Measurements from ENCODE around the gene RAD18. TPM values are rescaled to one million over a fixed set of nuclear protein-coding genes. Genes with fewer than 3 reads are reported as not detected.

Gene RAD18
- total and polyA plus RNA-seq, 2 donors (not counting 1 experiment from before 2014, with no cell fraction given), result 4.8 to 21.3 TPM

- peaks cover 0 to 6% of the 10 kb centered on the region in 2 donors for H3K4me1 ChIP-seq (ENCODE audit: control insufficient read depth in 2 of 2, insufficient read depth in 2 of 2, low read length in 2 of 2)
- no peak overlapping the region for H3K4me2 ChIP-seq (replicated peaks; ENCODE audit: low read depth, low read length, poor library complexity, severe bottlenecking)
- intact Hi-C loops (cut with micrococcal nuclease), result loop anchor here (5.0 kb wide), 1 partner anchor 316 kb away; no protein-coding TSS in a partner anchor
- no peaks in the 10 kb centered on the region for H4K20me1 ChIP-seq (ENCODE audit: control insufficient read depth, insufficient read depth, low read length, poor library complexity, severe bottlenecking)
- no peaks in the 10 kb centered on the region for H3K9me3 Mint-ChIP-seq (ENCODE audit: insufficient read depth)
- H3K27me3 ChIP-seq (replicated peaks in 1 of 4; ENCODE audit: control extremely low read depth in 1 of 4, control insufficient read depth in 3 of 4, insufficient read depth in 4 of 4, low read length in 3 of 4), result peaks cover 0 to 2% (median 0%) of the 10 kb centered on the region in 4 experiments
- DNase-seq (no peak), ATAC-seq (ENCODE audit: low read depth) (no peak)
- POLR2A ChIA-PET, result no interaction called here
- 100% methylated on average over 4 of the region's 6 CpGs for WGBS (ENCODE audit: insufficient coverage)
- no peak overlapping the region for H3K9ac ChIP-seq (ENCODE audit: low read length)
- peaks cover 0 to 3% (median 0%) of the 10 kb centered on the region in 3 donors for H3K9me3 ChIP-seq (ENCODE audit: control extremely low read depth in 1 of 3, control insufficient read depth in 2 of 3, insufficient read depth in 1 of 3, low read length in 2 of 3)
- TF ChIP-seq EZH2 (IDR thresholded peaks at IDR 0.05; ENCODE audit: borderline replicate concordance, insufficient read depth, low read depth, low read length, poor library complexity, severe bottlenecking), result no peak
- TF ChIP-seq CTCF (IDR thresholded peaks at IDR 0.05), result no peak
- H3K4me1 Mint-ChIP-seq, result peaks cover 8% of the 10 kb centered on the region
- H3K27ac Mint-ChIP-seq, result no peak overlapping the region
- peaks cover 9% of the 10 kb centered on the region for H3K27me3 Mint-ChIP-seq
- CTCF ChIA-PET, result no interaction called here
- no peaks in the 10 kb centered on the region for H3K36me3 ChIP-seq (replicated peaks in 1 of 2; ENCODE audit: control extremely low read depth in 1 of 2, control insufficient read depth in 1 of 2, extremely low read depth in 1 of 2, insufficient read depth in 2 of 2, low read length in 1 of 2)
- H2AFZ ChIP-seq (ENCODE audit: insufficient read depth, low read depth, low read length, poor library complexity, severe bottlenecking), result no peak overlapping the region
- H3K4me3 ChIP-seq (ENCODE audit: control extremely low read depth in 1 of 5, extremely low read depth in 1 of 5, insufficient read depth in 1 of 5, low read depth in 2 of 5, low read length in 4 of 5), result no peak overlapping the region
- H3K79me2 ChIP-seq (ENCODE audit: control insufficient read depth, insufficient read depth, low read length), result no peaks in the 10 kb centered on the region
- H3K27ac ChIP-seq (ENCODE audit: low read length in 2 of 2), result no peak overlapping the region
- no peak overlapping the region for H3K4me3 Mint-ChIP-seq
Observed at GRCh38 chr3:8986741-8987140, 23.5 kb upstream of the RAD18 start.

- H3K27me3 ChIP-seq (replicated peaks in 1 of 4; ENCODE audit: control extremely low read depth in 1 of 4, control insufficient read depth in 3 of 4, insufficient read depth in 4 of 4, low read length in 3 of 4), result peaks cover 0 to 8% (median 0%) of the 10 kb centered on the region in 4 experiments
- Mint-ChIP-seq H3K27ac (no peak overlapping the region), H3K4me1 (peaks cover 8% of the 10 kb centered on the region), H3K4me3 (no peak overlapping the region), H3K9me3 (ENCODE audit: insufficient read depth) (no peaks in the 10 kb centered on the region), H3K27me3 (peaks cover 11% of the 10 kb centered on the region)
- CTCF ChIA-PET, result interaction anchor here (0.8 kb wide), 1 partner anchor 15 kb away, joined by 4 read pairs; no protein-coding TSS in a partner anchor
- no peak overlapping the region for H3K4me3 ChIP-seq (ENCODE audit: control extremely low read depth in 1 of 5, extremely low read depth in 1 of 5, insufficient read depth in 1 of 5, low read depth in 2 of 5, low read length in 4 of 5)
- DNase-seq, result no peak
- no peak overlapping the region for H3K4me2 ChIP-seq (replicated peaks; ENCODE audit: low read depth, low read length, poor library complexity, severe bottlenecking)
- intact Hi-C loops (cut with micrococcal nuclease), result loop anchor here (5.0 kb wide), 1 partner anchor 316 kb away; no protein-coding TSS in a partner anchor
- no peaks in the 10 kb centered on the region for H3K36me3 ChIP-seq (replicated peaks in 1 of 2; ENCODE audit: control extremely low read depth in 1 of 2, control insufficient read depth in 1 of 2, extremely low read depth in 1 of 2, insufficient read depth in 2 of 2, low read length in 1 of 2)
- 92% methylated on average over 8 of the region's 9 CpGs for WGBS (ENCODE audit: insufficient coverage)
- no peak overlapping the region for H2AFZ ChIP-seq (ENCODE audit: insufficient read depth, low read depth, low read length, poor library complexity, severe bottlenecking)
- TF ChIP-seq EZH2 (IDR thresholded peaks at IDR 0.05; ENCODE audit: borderline replicate concordance, insufficient read depth, low read depth, low read length, poor library complexity, severe bottlenecking) (no peak), CTCF (IDR thresholded peaks at IDR 0.05) (no peak)
- H3K79me2 ChIP-seq (ENCODE audit: control insufficient read depth, insufficient read depth, low read length), result no peaks in the 10 kb centered on the region
- no peak overlapping the region for H3K27ac ChIP-seq (ENCODE audit: low read length in 2 of 2)
- POLR2A ChIA-PET, result no interaction called here
- no peak for ATAC-seq (ENCODE audit: low read depth)
- peaks cover 0 to 6% of the 10 kb centered on the region in 2 donors for H3K4me1 ChIP-seq (ENCODE audit: control insufficient read depth in 2 of 2, insufficient read depth in 2 of 2, low read length in 2 of 2)
- no peak overlapping the region for H3K9ac ChIP-seq (ENCODE audit: low read length)
- H4K20me1 ChIP-seq (ENCODE audit: control insufficient read depth, insufficient read depth, low read length, poor library complexity, severe bottlenecking), result no peaks in the 10 kb centered on the region
- H3K9me3 ChIP-seq (ENCODE audit: control extremely low read depth in 1 of 3, control insufficient read depth in 2 of 3, insufficient read depth in 1 of 3, low read length in 2 of 3), result peaks cover 0 to 3% (median 0%) of the 10 kb centered on the region in 3 donors
Observed at GRCh38 chr3:8985876-8986275, 22.6 kb upstream of the RAD18 start.
